ENCODE measurements around the gene CORO1A.
"Not testable (repeated sequence)": the region's sequence is repeated elsewhere in the genome, so short reads cannot be mapped to it uniquely, and the experiment has no call there.

Gene CORO1A

GRCh38 chr16:30183233-30184095, at the start of gene CORO1A:
CORO1A (plus strand) TSS chr16:30183602; CDS start chr16:30185210, 1,608 bp downstream.
- DNase-seq: peak; percentile 87 to 92

GRCh38 chr16:30136971-30137605, 46.3 kb upstream of the CORO1A start:
- DNase-seq: no peak

- no peak for DNase-seq
Observed at GRCh38 chr16:30137897-30138296, 45.5 kb upstream of the CORO1A start.

GRCh38 chr16:30139583-30140481, 43.6 kb upstream of the CORO1A start:
- no peak for DNase-seq

- no peak for DNase-seq
Observed at GRCh38 chr16:30141750-30142149, 41.7 kb upstream of the CORO1A start.

- no peak for DNase-seq
Observed at GRCh38 chr16:30142672-30143346, 40.6 kb upstream of the CORO1A start.

- no peak for DNase-seq
Observed at GRCh38 chr16:30143347-30143702, 40.1 kb upstream of the CORO1A start.

GRCh38 chr16:30144017-30144416, 39.4 kb upstream of the CORO1A start:
- no peak for DNase-seq

GRCh38 chr16:30144917-30145316, 38.5 kb upstream of the CORO1A start:
- no peak for DNase-seq

GRCh38 chr16:30145657-30146056, 37.7 kb upstream of the CORO1A start:
- DNase-seq: no peak

- DNase-seq: no peak
Observed at GRCh38 chr16:30147843-30148510, 35.4 kb upstream of the CORO1A start.

GRCh38 chr16:30149250-30149930, 34.0 kb upstream of the CORO1A start:
- DNase-seq: no peak

- DNase-seq: no peak
Observed at GRCh38 chr16:30151091-30151490, 32.3 kb upstream of the CORO1A start.

- DNase-seq: no peak
Observed at GRCh38 chr16:30152517-30152916, 30.9 kb upstream of the CORO1A start.

GRCh38 chr16:30155188-30155587, 28.2 kb upstream of the CORO1A start:
- no peak for DNase-seq

GRCh38 chr16:30157214-30157613, 26.2 kb upstream of the CORO1A start:
- DNase-seq: no peak

- DNase-seq: no peak
Observed at GRCh38 chr16:30163538-30163937, 19.9 kb upstream of the CORO1A start.

- no peak for DNase-seq
Observed at GRCh38 chr16:30166202-30166902, 17.1 kb upstream of the CORO1A start.

GRCh38 chr16:30168746-30169145, 14.7 kb upstream of the CORO1A start:
- DNase-seq: not testable (repeated sequence)

- DNase-seq: not testable (repeated sequence)
Observed at GRCh38 chr16:30169416-30169815, 14.0 kb upstream of the CORO1A start.

GRCh38 chr16:30170145-30170544, 13.3 kb upstream of the CORO1A start:
- not testable (repeated sequence) for DNase-seq
